ENCODE results near the gene SH3BGRL3.
"Not testable (repeated sequence)": the region's sequence is repeated elsewhere in the genome, so short reads cannot be mapped to it uniquely, and the experiment has no call there.

The SH3BGRL3 gene

GRCh38 chr1:26279456-26280332 is at the start of gene SH3BGRL3:
Gene SH3BGRL3 (plus strand): TSS chr1:26280086. CDS start chr1:26280156, 70 bp downstream.
- DNase-seq, result peak; percentile 71

GRCh38 chr1:26230682-26231081 is 49.2 kb upstream of the SH3BGRL3 start:
- not testable (repeated sequence) for DNase-seq

GRCh38 chr1:26233903-26234643 is 45.8 kb upstream of the SH3BGRL3 start, which contains the start of gene CEP85:
Gene CEP85 (plus strand): TSS chr1:26234200. CDS start chr1:26239784, 5,584 bp downstream.
- peak; percentile 97 for DNase-seq

- no peak for DNase-seq
These were observed 45.1 kb upstream of the SH3BGRL3 start for GRCh38 chr1:26234644-26235370.

GRCh38 chr1:26237230-26237966 is 42.5 kb upstream of the SH3BGRL3 start:
- DNase-seq, result no peak

- DNase-seq, result no peak
These were observed 40.0 kb upstream of the SH3BGRL3 start for GRCh38 chr1:26239936-26240335.

- DNase-seq, result no peak
These were observed 27.2 kb upstream of the SH3BGRL3 start for GRCh38 chr1:26252718-26253117.

GRCh38 chr1:26254404-26254803 is 25.5 kb upstream of the SH3BGRL3 start:
- DNase-seq, result no peak

- no peak for DNase-seq
These were observed 22.7 kb upstream of the SH3BGRL3 start for GRCh38 chr1:26257222-26257621.

GRCh38 chr1:26259005-26259404 is 20.9 kb upstream of the SH3BGRL3 start:
- DNase-seq, result no peak

- no peak for DNase-seq
These were observed 20.3 kb upstream of the SH3BGRL3 start for GRCh38 chr1:26259578-26259977.

- no peak for DNase-seq
These were observed 16.7 kb upstream of the SH3BGRL3 start for GRCh38 chr1:26263212-26263611.

- no peak for DNase-seq
These were observed 14.5 kb upstream of the SH3BGRL3 start for GRCh38 chr1:26265405-26265804.

GRCh38 chr1:26268290-26269197 is 11.3 kb upstream of the SH3BGRL3 start:
- no peak for DNase-seq

GRCh38 chr1:26269198-26269550 is 10.7 kb upstream of the SH3BGRL3 start:
- no peak for DNase-seq

GRCh38 chr1:26274801-26275425 is 5.0 kb upstream of the SH3BGRL3 start:
- DNase-seq, result no peak

- DNase-seq, result peak; percentile 42
These were observed 4.1 kb upstream of the SH3BGRL3 start for GRCh38 chr1:26275580-26276431.

- no peak for DNase-seq
These were observed 3.5 kb upstream of the SH3BGRL3 start for GRCh38 chr1:26276432-26276838.

GRCh38 chr1:26277261-26277661 is 2.6 kb upstream of the SH3BGRL3 start:
- DNase-seq, result no peak

GRCh38 chr1:26277719-26278118 is 2.2 kb upstream of the SH3BGRL3 start:
- DNase-seq, result no peak

All from COR-L47 (cell line).